ENCODE results near the gene COLGALT1.

The COLGALT1 gene

DNA sequence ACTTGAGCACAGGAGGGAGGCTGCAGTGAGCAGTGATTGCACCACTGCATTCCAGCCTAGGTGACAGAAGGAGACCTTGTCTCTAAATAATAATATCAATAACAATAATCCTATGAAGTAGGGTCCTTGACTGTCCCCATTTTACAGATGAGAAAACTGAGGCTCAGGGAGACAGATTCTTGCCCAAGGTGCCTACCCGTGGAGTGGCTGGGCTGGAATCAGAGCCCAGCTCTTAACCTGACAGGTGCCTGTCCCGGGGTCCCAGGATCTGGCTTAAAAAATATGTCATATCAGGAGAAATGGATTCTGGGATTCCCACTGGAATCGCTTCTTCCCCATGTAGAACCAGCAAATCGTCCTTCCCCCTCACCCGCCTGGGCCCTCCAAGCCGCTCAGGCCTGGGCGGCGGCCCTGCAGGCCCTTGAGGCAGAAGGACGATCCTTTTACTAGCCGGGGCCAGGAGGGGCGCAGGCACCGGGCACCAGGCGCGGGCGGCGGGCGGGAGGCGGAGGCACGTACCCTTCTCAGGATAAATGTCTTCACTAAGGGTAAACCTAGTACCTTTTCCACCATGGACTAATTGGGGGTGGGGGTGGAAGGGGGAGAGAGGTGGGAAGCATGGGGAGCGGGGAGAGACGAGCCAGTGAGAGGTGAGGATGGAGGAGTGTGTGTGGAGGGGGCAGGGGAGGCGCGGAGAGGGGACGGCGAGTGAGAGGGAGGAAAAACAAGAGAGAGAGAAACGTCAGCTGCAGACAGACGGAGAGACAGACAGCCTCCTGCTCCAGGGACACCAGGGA lies 60.6 kb downstream of the COLGALT1 start:
- H3K27me3 ChIP-seq (ENCODE audit: insufficient read depth, poor library complexity, severe bottlenecking) = no peaks in the 10 kb centered on the region
- ATAC-seq (ENCODE audit: low read depth) (no peak; the same call in 2 of the 3 replicates), DNase-seq (ENCODE audit: low spot score) (no peak)
- no peaks in the 10 kb centered on the region for H3K9me3 ChIP-seq (ENCODE audit: severe bottlenecking)
- no peaks in the 10 kb centered on the region for H3K36me3 ChIP-seq (ENCODE audit: low read depth)
- no peak overlapping the region for H3K27ac ChIP-seq (ENCODE audit: poor library complexity, severe bottlenecking)
- H3K4me1 ChIP-seq (ENCODE audit: insufficient read depth, poor library complexity, severe bottlenecking) = no peaks in the 10 kb centered on the region
- TF ChIP-seq, protein P1, sequence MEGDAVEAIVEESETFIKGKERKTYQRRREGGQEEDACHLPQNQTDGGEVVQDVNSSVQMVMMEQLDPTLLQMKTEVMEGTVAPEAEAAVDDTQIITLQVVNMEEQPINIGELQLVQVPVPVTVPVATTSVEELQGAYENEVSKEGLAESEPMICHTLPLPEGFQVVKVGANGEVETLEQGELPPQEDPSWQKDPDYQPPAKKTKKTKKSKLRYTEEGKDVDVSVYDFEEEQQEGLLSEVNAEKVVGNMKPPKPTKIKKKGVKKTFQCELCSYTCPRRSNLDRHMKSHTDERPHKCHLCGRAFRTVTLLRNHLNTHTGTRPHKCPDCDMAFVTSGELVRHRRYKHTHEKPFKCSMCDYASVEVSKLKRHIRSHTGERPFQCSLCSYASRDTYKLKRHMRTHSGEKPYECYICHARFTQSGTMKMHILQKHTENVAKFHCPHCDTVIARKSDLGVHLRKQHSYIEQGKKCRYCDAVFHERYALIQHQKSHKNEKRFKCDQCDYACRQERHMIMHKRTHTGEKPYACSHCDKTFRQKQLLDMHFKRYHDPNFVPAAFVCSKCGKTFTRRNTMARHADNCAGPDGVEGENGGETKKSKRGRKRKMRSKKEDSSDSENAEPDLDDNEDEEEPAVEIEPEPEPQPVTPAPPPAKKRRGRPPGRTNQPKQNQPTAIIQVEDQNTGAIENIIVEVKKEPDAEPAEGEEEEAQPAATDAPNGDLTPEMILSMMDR (IDR thresholded peaks at IDR 0.05; ENCODE audit: poor library complexity, severe bottlenecking) = no peak
- no peak overlapping the region for H3K4me3 ChIP-seq (ENCODE audit: severe bottlenecking)

DNA sequence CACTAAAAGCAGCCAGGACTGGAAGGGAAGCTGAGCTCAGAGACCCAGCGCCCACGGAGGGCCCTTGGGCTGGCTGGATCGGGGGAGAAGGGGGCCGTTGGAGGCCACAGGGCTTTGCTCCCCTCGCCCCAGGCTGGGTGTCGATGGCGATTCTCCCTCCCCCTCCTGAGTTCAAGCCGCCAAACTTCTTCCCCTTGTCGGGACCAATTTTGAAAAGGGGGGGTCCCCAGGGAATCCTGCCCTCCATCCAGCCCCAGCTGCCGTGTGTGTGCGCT lies 61.2 kb downstream of the COLGALT1 start:
- Histone ChIP-seq H3K36me3 (ENCODE audit: low read depth) (no peaks in the 10 kb centered on the region), H3K9me3 (ENCODE audit: severe bottlenecking) (no peaks in the 10 kb centered on the region), H3K4me3 (ENCODE audit: severe bottlenecking) (no peak overlapping the region), H3K27ac (ENCODE audit: poor library complexity, severe bottlenecking) (no peak overlapping the region), H3K4me1 (ENCODE audit: insufficient read depth, poor library complexity, severe bottlenecking) (no peaks in the 10 kb centered on the region), H3K27me3 (ENCODE audit: insufficient read depth, poor library complexity, severe bottlenecking) (no peaks in the 10 kb centered on the region)
- DNase-seq (ENCODE audit: low spot score) (no peak), ATAC-seq (ENCODE audit: low read depth) (no peak)
- TF ChIP-seq, protein P1 (IDR thresholded peaks at IDR 0.05; ENCODE audit: poor library complexity, severe bottlenecking) = no peak

DNA sequence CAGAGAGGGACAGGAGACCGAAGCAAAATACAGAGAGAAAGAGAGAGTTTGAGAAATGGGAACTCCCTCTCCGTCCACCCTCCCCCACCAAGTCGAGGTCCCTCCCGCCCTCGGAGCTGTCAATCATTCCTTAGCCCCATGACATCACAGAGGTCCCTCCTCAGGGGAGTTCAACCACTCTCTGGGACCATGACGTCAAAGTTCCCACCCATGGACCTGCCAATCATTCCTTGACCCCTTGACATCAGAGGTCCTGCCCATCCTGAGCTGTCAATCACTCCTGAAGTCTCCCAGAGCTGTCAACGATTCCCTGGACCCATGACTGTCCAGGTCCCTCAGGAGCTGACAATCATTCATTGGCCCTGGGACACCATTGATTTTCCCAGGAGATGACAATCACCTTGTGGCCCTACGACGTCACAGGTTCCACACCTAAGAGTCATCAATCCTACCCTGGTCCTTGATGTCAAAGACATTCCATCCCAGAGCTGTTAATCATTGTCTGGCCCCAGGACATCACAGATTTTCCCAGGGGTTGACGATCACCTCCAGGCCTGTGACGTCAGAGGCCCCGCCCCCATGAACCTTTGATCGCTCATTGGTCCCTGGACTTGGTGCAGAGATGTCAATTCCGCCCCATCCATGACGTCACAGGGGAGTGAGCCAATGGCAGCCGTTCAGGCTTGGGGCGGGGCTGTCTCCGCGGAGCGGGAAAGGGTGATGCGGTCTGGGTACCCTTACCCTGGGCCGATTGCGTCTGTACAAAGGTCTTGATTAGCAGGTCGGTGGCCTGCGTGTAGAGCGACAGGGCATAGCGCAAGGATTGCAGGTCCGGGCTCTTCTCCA lies 61.7 kb downstream of the COLGALT1 start:
- H3K27me3 ChIP-seq (ENCODE audit: insufficient read depth, poor library complexity, severe bottlenecking) = no peaks in the 10 kb centered on the region
- no peak overlapping the region for H3K4me3 ChIP-seq (ENCODE audit: severe bottlenecking)
- H3K9me3 ChIP-seq (ENCODE audit: severe bottlenecking) = no peaks in the 10 kb centered on the region
- no peak overlapping the region for H3K27ac ChIP-seq (ENCODE audit: poor library complexity, severe bottlenecking)
- no peak for ATAC-seq (ENCODE audit: low read depth)
- no peaks in the 10 kb centered on the region for H3K36me3 ChIP-seq (ENCODE audit: low read depth)
- TF ChIP-seq, protein P1 (IDR thresholded peaks at IDR 0.05; ENCODE audit: poor library complexity, severe bottlenecking) = no peak
- DNase-seq (ENCODE audit: low spot score) = no peak
- H3K4me1 ChIP-seq (ENCODE audit: insufficient read depth, poor library complexity, severe bottlenecking) = no peaks in the 10 kb centered on the region

DNA sequence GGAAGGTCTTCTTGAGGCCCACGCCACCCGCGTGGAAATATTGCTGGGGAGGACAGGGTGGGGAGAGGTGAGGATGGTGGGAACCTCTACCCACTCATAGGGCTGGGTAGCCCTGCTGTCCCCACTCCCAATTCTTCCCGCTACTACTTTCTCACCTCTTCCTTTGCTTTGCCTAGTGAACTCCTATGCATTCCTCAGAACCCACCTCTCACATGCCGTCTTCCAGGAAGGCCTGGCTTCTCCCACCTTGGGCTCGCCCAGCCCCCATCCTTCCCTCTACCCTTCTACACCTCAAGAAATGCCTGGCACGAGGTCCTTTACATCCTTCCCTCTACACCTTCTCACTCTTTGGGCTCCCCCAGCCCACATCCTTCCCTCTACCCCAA lies 62.4 kb downstream of the COLGALT1 start:
- no peaks in the 10 kb centered on the region for H3K36me3 ChIP-seq (ENCODE audit: low read depth)
- H3K4me3 ChIP-seq (ENCODE audit: severe bottlenecking) = no peak overlapping the region
- DNase-seq (ENCODE audit: low spot score) (no peak), ATAC-seq (ENCODE audit: low read depth) (no peak)
- no peak overlapping the region for H3K27ac ChIP-seq (ENCODE audit: poor library complexity, severe bottlenecking)
- no peaks in the 10 kb centered on the region for H3K4me1 ChIP-seq (ENCODE audit: insufficient read depth, poor library complexity, severe bottlenecking)
- TF ChIP-seq, protein P1 (IDR thresholded peaks at IDR 0.05; ENCODE audit: poor library complexity, severe bottlenecking) = no peak
- no peaks in the 10 kb centered on the region for H3K9me3 ChIP-seq (ENCODE audit: severe bottlenecking)
- no peaks in the 10 kb centered on the region for H3K27me3 ChIP-seq (ENCODE audit: insufficient read depth, poor library complexity, severe bottlenecking)
